NCI-H774 (cell line): ENCODE results near the gene CMBL.
A peak's percentile ranks its signal among the peaks of the same experiment; 100 is the strongest.
"Not testable (repeated sequence)": the region's sequence is repeated elsewhere in the genome, so short reads cannot be mapped to it uniquely, and the experiment has no call there.

ENCODE experiments used
- DNase-seq: peaks from one replicate; lab custom pipeline; 2025; lab: John Stamatoyannopoulos, UW

The CMBL gene

DNA sequence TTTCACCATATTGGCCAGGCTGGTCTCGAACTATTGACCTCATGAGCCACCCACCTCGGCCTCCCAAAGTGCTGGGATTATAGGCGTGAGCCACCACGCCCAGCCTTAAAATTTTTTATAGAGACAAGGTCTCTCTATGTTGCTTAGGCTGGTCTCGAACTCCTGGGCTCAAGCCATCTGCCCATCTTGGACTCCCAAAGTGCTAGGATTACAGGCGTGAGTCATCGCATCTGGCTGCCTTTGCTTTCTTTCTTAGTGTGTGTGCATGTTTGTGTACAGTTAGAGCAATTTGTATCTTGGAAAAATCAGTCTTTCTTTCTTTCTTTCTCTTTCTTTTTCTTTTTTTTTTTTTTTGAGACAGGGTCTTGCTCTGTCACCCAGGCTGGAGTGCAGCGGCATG is 22.3 kb downstream of the CMBL start:
- DNase-seq: not testable (repeated sequence)

DNA sequence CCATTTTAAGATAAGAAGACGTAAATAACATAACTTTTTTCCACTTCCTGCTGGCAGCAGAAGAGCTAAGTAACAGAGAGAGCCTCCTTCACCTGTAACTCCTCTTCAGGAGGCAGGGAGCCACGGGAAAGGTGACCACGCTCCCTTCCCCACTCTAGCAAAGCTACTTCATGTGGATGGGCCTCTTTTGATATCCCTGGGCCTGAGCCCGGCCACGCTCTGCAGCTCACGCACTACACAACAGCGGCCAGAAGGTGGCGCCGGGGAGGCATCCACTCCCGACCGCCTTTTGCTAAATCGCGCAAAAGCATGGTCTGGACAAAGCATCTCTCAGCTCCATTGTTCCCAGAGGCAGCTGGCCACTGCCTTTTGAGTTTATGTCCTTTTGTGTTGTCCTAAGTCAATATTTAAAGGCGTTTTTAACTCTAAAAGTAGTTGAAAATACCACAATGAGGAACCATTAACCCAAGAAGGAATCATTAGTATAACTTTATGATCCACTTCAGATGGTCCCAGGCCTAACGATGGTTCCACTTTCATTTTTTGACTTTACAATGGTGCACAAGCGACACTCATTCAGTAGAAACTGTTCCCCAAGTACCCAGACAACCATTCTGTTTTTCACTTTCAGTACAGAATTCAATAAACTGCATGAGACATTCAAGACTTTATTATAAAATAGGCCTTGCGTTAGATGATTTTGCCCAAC is 23.6 kb downstream of the CMBL start:
- peak; percentile 97 for DNase-seq

DNA sequence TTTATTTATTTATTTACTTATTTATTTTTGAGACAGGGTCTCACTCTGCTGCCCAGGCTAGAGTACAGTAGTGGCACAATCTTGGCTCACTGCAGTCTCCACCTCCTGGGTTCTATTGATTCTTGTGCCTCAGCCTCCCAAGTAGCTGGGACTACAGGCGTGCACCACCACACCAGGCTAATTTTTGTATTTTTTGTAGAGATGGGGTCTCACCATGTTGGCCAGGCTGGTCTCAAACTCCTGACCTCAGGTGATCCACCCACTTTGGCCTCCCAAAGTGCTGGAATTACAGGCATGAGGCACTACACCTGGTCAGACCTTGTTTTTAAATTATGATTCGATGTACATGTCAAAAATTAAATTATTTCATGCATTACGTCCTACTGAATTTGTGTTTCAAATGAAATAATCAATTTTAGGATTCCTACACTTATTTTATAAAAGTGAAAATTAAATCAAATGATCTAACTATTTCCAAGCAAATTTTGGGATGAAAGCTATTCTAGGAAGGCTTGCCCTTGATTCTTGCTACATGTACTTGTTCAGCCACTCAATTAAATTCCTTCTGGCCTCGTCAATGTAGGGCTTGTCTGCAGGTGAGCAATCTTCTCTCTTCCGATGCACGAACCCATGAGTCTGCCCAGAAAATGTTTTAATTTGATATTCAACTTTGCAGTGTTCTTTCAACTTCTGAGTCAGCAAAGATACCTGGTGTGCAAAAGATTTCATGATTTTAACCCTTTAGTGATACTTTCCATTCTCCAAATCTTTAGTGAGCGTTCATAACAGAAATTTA is 27.6 kb downstream of the CMBL start:
- DNase-seq: no peak

DNA sequence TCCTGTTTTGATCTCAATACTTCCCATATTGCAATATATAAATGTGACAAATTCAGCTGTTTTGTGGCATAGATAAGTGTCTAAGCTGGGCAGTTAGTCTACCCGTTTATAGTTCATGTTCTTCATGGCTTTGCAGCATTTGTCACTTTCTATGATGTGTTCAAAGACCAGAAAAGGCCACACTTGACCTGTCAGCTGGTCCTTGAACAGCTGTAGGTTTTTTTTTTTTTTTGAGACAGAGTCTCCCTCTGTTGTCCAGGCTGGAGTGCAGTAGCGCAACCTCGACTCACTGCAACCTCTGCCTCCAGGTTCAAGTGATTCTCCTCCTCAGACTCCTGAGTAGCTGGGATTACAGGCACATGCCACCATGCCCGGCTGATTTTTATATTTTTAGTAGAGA is 28.4 kb downstream of the CMBL start:
- DNase-seq: no peak

DNA sequence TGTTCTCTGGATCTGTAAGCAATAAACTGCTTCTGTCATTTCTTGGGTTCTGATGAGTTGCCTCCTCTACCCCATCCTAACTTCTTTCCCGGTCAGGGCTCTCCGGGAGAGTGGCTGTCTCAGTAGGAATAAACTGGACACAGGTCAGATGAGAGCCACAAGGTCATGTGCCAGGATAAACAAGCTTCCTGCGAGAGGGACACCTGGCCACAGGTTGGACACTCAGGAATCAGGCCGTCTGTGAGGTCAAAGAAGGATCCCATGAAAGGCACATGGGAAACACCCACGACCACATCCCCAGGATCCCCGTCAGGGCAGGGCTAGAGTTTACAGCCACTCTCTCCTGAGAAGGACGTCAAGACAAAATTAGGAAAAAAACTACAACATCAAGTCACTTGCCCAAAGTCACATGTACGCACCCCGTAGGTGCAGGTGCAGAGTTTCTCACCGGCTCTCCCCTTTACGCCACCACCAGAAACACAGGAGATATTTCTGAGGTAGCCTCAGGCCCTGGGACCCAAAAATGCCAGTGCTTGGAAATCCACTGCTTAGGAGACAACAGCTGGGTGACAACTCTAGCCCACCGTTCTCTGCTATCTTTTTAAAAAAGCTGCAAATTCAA is 28.9 kb downstream of the CMBL start:
- no peak for DNase-seq

GRCh38 chr5:10277773-10278630 is 29.7 kb downstream of the CMBL start:
- no peak for DNase-seq

DNA sequence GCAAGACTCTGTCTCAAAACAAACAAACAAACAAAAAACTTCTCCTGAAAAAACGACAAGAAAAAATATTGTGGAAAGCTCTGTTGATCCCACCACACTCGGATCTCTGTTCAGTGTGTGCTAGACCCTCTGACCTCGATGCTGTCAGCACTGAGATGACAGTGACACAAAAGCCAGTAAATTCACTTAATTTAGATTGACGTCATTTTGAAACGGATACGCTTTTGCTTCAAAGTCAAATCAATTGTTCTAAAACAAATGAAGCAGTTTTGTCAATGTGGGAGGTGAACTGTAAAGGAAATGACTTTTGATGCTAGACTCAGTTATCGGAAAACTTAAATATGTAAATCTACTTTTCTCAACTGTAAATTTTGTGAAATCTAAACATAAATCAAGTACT is 31.0 kb downstream of the CMBL start:
- no peak for DNase-seq

GRCh38 chr5:10275991-10276390 is 31.7 kb downstream of the CMBL start:
- DNase-seq: no peak

DNA sequence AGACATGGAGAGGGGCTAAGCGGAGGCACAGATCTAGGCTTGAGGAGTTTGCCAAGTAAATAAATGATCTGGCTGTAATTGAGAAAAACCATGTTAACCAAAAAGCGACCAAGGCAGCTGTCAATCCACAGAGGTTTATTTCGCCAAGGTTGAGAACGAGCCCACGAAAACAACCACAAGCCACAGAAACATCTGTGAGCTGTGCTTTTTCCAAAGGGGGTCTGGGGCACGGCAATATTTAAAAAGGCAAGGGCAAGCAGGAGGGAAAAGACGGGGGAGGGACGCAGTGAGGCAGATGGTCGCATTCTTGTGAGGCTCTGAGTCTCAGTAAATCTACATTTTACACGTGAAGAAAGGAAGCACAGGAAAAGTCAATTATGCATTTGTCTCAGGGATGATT is 32.2 kb downstream of the CMBL start:
- DNase-seq: no peak

DNA sequence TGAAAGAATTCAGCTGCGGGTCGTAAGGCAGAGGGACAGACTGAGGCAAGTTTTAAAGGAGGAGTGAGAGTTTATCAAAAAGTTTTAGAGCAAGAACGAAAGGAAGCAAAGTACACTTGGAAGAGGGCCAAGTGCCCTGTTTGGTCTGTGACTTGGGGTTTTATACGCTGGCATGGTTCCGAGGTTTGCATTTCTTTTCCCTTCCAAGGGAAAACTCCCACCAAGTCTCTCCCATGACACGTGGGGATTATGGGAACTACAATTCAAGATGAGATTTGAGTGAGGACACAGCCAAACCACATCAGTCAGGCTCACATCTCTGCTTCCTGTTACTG is 34.9 kb downstream of the CMBL start:
- DNase-seq: not testable (repeated sequence)

GRCh38 chr5:10272053-10272874 is 35.4 kb downstream of the CMBL start:
- no peak for DNase-seq

DNA sequence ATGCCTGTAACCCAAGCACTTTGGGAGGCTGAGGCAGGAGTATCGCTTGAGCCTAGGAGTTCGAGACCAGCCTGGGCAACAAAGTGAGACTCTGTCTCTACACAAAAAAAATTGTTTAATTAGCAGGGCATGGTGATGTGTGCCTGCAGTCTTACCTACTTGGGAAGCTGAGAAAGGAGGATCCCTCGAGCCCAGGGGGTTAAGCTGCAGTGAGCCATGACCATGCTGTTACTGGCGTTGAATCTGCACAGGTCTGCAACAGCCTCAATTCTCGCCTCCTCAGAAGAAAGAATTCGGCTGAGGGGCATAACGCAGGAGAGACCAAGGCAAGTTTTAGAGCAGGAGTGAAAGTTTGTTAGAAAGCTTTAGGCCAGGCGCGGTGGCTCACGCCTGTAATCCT is 39.6 kb downstream of the CMBL start:
- DNase-seq: no peak

DNA sequence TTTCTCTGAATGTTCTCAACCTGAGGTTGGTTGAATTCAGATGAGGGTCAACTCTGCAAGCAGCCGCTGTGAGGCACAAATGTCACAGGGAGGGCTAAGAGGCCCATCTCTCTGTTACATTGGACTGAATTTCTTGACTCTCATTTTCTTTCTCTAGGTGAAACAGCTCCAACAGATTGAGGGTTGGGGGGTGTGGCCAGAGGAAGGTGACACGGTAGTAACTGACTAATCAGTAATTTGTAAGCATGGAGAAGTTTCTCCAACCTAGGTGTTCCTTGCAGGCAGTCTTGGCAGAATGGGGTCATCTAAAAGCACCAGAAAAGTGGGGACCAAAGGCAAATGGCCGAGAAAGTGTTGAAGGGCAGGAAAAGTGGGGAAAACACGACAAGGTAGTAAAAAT is 40.9 kb downstream of the CMBL start:
- no peak for DNase-seq

DNA sequence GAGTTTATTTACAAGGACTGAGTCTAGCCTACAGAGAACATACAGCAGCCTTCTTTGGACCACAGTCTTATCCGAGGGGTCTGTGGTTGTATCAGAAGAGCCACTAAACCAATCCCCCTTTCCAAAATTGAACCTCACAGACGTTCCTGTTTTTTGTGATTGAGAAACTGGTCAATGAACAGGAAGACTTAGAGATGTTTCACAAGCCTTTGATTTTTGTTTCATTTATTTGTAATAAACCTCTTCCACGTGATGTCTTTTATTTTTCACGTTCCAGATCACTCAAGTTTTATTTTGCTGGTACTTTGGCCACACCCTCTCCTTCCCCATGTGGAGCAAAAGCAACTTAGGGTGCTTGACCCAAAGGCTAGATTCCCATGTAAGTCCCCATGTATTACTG is 41.6 kb downstream of the CMBL start:
- DNase-seq: no peak

DNA sequence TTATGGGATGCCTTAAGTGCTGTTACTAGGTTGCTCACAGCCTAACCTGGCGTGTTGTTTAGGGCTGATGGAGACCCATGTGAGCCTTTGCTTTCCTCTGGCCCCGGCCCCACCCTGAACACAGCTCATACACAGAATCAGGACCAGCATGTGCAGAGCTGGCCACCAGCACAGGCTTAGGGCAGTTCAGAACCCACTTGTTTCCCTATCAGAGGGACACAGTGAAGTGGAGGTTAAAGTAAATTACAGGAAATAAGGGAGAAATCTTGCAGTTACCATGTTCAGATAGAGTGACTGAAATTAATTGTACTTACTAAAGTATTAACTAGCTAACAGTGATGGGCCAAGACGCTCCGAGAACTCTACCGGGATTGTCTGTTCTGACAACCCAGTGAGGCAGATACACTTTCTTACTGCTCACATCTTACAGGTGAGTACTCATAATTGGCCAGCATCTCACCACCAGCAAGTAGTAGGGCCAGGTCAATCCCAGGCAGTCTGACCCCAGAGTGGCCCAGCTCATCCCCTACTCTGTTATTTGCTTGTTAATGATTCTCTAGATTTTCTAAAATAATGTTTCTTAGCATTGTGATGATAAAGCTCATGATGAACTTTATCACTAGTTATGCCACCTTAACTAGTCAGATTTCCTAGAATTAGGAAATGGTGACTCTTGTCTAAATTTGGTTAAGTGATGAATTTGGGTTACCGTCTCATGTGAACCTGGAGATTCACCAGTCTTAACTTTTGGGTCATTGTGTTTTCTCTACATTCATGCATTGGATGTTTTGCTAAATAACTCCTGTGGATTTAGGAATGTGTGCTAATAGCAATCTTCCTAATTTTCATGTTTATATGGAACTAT is 42.2 kb downstream of the CMBL start:
- DNase-seq: no peak

- no peak for DNase-seq
Observed at GRCh38 chr5:10264604-10265003, 43.1 kb downstream of the CMBL start.

DNA sequence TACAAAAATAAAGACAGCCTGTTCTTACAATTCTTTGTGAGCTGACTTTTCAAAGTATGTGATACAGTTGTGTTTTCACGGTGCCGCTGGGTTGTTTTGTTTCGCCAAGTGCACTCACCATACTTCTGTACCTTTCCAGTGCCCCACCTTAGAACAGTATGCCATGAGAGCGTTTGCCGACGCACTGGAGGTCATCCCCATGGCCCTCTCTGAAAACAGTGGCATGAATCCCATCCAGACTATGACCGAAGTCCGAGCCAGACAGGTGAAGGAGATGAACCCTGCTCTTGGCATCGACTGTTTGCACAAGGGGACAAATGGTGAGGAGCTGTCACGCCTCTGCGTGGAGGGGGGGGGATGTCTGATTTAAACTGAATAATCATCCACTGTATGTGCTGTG is 44.7 kb downstream of the CMBL start:
- no peak for DNase-seq

DNA sequence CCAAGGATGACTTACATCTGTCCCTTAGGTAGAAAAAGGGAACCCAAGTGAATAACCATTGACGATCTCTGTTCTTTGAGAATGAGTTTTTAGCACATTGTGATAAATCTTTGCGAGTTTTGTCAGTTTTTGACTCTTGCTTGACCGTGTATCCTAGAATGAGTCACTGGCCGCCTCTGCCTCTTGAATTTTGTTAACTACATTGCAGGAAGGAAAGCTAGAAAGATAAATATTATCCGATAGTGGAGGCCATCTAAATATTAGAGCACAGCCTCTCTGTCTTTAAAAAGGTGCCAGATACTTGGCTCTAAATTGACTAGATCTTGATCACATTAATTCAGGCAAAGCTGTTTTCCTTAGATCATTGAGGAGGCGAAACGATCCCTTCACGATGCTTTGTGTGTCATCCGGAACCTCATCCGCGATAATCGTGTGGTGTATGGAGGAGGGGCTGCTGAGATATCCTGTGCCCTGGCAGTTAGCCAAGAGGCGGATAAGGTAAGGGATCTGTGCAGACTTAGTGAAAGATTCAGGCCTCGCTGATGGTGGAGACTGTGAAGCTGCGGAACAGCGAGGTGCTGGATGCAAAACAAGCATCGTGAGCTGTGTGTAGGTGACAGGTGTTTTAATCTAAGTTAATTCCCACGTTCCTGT is 45.5 kb downstream of the CMBL start:
- no peak for DNase-seq

DNA sequence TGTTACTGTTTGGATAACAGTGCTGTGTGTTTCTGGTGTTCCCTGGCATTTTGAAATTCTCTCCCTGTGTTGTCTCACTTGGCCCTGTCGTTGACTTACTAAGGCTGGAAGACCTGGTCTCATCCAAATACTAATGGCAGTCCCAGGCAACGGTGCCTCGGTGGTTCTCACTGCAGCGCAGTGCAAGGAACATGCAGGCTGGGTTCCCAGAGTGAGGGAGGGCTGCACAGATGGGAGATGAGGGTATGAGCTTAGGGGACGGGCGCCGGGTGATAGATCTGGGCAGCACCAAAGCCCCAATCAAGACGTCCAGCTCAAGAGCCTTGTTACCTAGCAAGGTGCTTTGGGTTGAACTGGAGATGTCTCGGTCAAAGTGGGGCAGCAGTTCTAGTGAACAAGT is 46.6 kb downstream of the CMBL start:
- DNase-seq: no peak

DNA sequence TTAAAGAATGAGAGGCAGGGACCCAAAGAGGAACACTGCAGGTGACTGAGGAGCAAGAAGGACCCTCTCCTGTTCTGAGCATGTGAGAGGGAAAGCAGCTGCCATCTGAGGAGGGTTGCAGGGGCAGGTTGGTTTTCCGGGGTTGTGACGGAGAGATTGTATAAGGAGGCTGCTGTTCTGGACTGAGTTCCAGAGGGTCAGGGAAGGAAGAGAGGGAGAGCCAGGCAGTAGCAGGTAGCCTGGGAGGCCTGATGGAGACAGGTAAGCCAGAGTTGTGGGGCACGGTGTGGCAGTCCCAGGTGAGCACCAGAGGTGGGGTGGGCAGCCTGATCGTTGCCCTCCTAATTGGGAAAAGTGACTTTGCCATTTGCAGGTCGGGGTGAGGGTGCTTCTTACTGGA is 47.8 kb downstream of the CMBL start:
- DNase-seq: no peak
